Activated T-cell treated with anti-CD3 and anti-CD28 coated beads, Interleukin-2, amount 50 U/mL, for 4 hours (primary cell): Measurements from ENCODE around the gene SMYD3. TPM values are rescaled to one million over a fixed set of nuclear protein-coding genes. Genes with fewer than 3 reads are reported as not detected.

ENCODE experiments used
- ATAC-seq, 2 donors: fragments of 200-7000 bp; cut with Tn5 transposase; one replicate each; pipeline ENCODE4 v1.10.0; 2021
- DNase-seq: peaks from one replicate; pipeline ENCODE4 v3.0.0-alpha.2; 2020
- H3K27me3 Mint-ChIP-seq: one replicate; pipeline ENCODE4 v1.8.0; 2021; ENCODE audit warnings: low read depth, mixed read lengths
- H3K36me3 Mint-ChIP-seq: one replicate; pipeline ENCODE4 v1.8.0; 2022; ENCODE audit warnings: mixed read lengths; ENCODE audit not compliant: insufficient read depth
- H3K4me1 Mint-ChIP-seq: one replicate; pipeline ENCODE4 v1.8.0; 2021; ENCODE audit warnings: low read depth, mixed read lengths
- H3K4me3 Mint-ChIP-seq: one replicate; pipeline ENCODE4 v1.8.0; 2021; ENCODE audit warnings: mild to moderate bottlenecking, moderate library complexity, mixed read lengths
- H3K9me3 Mint-ChIP-seq: one replicate; pipeline ENCODE4 v1.8.0; 2021; ENCODE audit warnings: mixed read lengths
- total RNA-seq, 3 donors: library from RNA; stranded (reverse); gene quantifications; one replicate each; pipeline ENCODE4 v1.2.1, GENCODE V29; 2021

The SMYD3 gene
- 10 to 100 TPM; 10.7 to 13.0 (median 11.9) TPM for total RNA-seq

DNA sequence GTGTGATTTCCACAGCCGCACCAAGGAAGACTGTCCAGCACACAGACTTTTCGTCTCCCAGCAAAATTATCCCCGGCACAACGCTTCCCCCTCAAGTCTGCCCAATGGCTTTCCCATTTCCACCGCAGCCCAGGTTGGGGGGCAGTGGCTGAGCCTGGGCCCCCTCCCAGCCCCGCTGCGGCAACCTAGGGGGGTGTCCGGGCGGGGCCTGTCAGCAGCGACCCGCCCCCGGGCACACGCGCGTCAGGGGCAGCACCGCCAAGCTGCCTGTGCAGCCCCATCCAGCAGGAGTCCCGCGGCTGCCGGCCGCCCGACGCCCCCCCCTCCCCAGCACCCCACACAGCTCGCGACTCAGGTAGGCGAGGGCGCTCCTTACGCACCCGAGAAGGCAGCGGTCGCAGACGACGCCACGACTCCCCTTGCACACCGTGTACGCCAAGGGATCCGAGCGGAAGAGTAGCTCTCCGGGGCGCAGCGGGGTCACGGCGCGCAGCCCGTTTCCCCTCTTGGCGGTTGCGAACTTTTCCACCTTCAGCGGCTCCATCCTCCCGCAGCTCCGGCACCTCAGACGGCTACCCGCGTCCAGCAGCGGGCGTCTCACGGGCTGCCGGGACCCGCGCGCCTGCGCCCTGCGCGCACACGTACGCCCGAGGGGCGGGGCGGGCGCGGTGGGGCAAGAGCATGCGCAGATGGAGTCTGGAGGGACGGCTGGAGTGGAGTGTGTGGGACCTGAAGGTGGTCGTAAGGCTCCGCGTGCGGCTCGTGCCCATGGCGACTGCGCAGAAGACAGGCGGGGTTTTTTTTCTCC lies at the start of gene SMYD3:
Gene SMYD3, minus strand, starts transcription at position 606 of the 808 bp plus-strand sequence.
- H3K4me1 Mint-ChIP-seq = peaks cover 26% of the 10 kb centered on the region
- peak within 1 kb of the TSS; percentile 85 for H3K4me3 Mint-ChIP-seq
- no peaks in the 10 kb centered on the region for H3K9me3 Mint-ChIP-seq
- H3K27me3 Mint-ChIP-seq = no peaks in the 10 kb centered on the region
- DNase-seq (peak; percentile 64), ATAC-seq (peak; percentile 90 to 91)
- H3K36me3 Mint-ChIP-seq = no peaks in the 10 kb centered on the region

DNA sequence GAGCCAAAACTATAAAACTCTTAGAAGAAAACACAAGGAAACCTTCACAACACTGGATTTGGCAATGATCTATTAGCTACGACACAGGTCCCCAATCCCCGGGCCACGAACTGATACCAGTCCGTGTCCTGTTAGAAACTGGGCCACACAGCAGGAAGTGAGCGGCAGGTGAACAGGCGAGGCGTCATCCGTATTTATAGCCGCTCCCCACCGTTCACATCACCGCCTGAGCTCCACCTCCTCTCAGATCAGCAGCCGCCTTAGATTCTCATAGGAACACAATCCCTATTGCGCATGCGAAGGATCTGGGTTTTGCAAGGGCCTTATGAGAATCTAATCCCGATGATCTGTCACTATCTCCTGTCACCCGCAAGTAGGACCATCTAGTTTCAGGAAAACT lies 47.1 kb upstream of the SMYD3 start:
- H3K4me3 Mint-ChIP-seq = no peak overlapping the region
- H3K27me3 Mint-ChIP-seq = no peaks in the 10 kb centered on the region
- no peaks in the 10 kb centered on the region for H3K9me3 Mint-ChIP-seq
- H3K4me1 Mint-ChIP-seq = peaks cover 2% of the 10 kb centered on the region
- DNase-seq = no peak
- ATAC-seq = no peak
- H3K36me3 Mint-ChIP-seq = peaks cover 42% of the 10 kb centered on the region

DNA sequence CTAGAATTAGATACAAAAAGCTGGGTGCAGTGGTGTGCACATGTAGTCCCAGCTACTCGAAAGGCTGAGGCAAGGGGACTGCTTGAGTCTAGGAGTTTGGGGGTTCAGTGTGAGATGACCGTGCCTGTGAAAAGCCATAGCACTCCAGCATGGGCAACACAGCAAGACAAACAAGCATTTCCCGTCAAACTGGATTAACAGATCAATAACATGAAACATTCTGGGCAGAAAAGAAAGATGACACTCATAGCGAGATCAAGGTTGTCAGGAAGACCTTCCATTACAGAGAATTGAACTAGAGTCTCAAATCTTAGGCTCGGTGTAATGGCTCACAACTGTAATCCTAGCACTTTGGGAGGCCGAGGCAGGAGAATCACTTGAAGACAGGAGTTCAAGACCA lies 45.0 kb upstream of the SMYD3 start:
- H3K27me3 Mint-ChIP-seq = no peaks in the 10 kb centered on the region
- no peaks in the 10 kb centered on the region for H3K9me3 Mint-ChIP-seq
- ATAC-seq (no peak), DNase-seq (no peak)
- no peak overlapping the region for H3K4me3 Mint-ChIP-seq
- H3K36me3 Mint-ChIP-seq = peaks cover 40% of the 10 kb centered on the region
- H3K4me1 Mint-ChIP-seq = no peaks in the 10 kb centered on the region

DNA sequence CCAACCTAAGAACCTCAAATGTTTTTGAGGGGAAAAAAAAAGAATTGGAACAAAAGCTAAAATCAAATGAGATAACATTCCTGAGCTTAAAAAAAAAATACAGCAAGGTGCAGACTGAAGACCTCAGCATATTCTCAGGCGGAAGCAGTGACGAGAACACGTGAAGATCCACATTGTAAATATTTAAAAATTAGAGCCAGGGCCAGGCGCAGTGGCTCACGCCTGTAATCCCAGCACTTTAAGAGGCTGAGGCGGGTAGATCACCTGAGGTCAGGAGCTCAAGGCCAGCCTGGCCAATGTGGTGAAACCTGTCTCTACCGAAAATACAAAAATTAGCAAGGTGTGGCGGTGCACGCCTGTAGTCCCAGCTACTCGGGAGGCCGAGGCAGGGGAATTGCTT lies 43.3 kb upstream of the SMYD3 start:
- H3K9me3 Mint-ChIP-seq = no peaks in the 10 kb centered on the region
- H3K4me3 Mint-ChIP-seq = no peak overlapping the region
- H3K36me3 Mint-ChIP-seq = peaks cover 34% of the 10 kb centered on the region
- ATAC-seq (no peak), DNase-seq (no peak)
- H3K4me1 Mint-ChIP-seq = no peaks in the 10 kb centered on the region
- no peaks in the 10 kb centered on the region for H3K27me3 Mint-ChIP-seq

DNA sequence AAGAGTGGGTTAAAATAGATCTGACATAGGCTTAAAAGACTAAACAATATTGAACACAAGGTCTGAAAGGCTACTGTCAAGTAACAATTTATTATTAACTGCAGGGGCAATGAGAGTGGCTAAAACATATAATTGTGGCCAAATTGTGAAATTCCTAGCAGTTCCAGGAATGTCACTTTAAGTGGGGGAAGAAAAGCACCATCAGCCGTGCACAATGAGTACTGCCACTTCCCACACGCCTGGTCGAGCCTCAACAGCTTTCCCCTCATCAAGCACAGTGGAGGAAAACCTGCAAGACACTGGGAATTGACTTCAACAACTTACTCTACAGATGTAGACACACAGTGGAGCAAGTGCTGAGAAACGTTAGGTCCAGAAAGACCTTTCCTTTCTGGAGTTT lies 42.6 kb upstream of the SMYD3 start:
- Mint-ChIP-seq H3K9me3 (no peaks in the 10 kb centered on the region), H3K4me3 (no peak overlapping the region)

DNA sequence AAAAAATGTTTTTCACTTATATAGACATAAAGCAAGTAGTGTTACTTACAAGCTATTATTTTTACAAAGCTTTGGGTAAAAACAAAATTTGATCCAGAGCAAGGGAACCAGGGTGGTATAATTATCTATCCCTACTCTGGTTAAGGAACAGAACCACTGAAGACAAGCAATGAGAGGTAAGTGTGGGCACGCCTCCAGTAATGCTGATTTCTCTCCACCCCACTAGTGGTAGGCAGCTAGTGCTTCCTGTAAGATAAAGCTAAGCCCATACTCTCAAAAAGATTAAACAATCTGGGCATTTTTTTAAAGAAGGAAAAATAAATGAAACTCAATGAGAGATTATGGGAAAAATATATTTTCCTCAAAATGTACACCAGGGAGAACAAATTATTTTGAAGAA lies 36.9 kb upstream of the SMYD3 start:
- no peaks in the 10 kb centered on the region for H3K4me1 Mint-ChIP-seq
- no peak overlapping the region for H3K4me3 Mint-ChIP-seq
- peaks cover 23% of the 10 kb centered on the region for H3K36me3 Mint-ChIP-seq
- H3K27me3 Mint-ChIP-seq = no peaks in the 10 kb centered on the region
- no peaks in the 10 kb centered on the region for H3K9me3 Mint-ChIP-seq
- DNase-seq = no peak
- ATAC-seq = no peak

More for the DNA sequence above, 42.6 kb upstream of the SMYD3 start:
- no peak for ATAC-seq
- Mint-ChIP-seq H3K4me1 (no peaks in the 10 kb centered on the region), H3K36me3 (peaks cover 28% of the 10 kb centered on the region), H3K27me3 (no peaks in the 10 kb centered on the region)
- no peak for DNase-seq

DNA sequence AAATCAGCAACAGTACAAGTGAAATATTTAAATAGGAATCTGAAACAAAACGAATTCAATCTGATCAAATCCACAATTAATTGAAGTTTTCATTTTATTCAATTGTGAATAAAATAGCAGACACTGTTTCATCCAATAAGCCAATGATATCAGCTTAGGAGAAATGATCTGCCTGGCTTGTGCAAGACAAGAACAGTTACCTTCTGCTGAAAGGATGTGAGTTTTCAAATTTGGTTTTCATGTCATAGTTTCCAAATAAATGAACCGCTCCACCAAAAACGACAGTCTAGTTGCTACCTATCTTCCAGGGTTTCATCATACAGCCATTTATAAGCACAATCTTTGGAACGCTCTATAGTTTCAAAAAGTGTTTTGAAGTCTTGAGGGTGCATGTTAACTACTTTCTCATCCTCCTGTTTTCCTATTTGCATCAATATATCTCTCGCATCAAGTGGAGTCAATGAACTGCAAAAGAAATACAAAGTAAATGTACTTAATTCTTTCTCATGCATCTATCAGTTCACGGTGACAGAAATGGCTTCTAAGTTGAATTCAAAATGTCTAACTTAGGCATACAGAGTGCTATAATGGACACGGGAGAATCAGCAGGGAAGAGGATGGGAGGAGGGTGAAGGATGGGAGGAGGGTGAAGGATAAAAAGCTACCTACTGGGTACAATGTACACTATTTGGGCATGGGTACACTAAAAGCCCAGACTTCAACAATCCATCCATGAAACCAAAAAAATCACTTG lies 33.8 kb upstream of the SMYD3 start:
- Mint-ChIP-seq H3K9me3 (no peaks in the 10 kb centered on the region), H3K36me3 (peaks cover 20% of the 10 kb centered on the region), H3K4me3 (no peak overlapping the region), H3K27me3 (no peaks in the 10 kb centered on the region), H3K4me1 (no peaks in the 10 kb centered on the region)
- ATAC-seq (no peak), DNase-seq (no peak)

DNA sequence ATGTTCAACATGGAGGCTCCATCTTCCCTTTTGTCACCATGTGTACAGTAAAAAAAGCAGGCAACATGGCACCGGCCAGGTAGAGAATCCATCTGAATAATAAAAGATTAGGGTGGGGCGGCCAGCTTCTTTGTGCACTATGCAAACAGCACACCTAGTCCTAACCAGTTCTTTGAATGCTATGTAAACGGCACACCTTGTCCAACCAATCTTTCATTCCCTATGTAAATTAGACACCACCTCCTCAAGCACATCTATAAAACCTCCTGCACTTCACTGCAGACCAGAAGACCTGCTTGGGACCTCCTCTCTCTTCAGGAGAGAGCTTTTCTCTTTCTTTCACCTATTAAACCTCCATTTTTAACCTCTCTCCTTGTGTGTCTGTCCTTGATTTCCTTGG lies 30.8 kb upstream of the SMYD3 start:
- peaks cover 12% of the 10 kb centered on the region for H3K36me3 Mint-ChIP-seq
- H3K4me3 Mint-ChIP-seq = no peak overlapping the region
- H3K9me3 Mint-ChIP-seq = no peaks in the 10 kb centered on the region
- DNase-seq = no peak
- H3K4me1 Mint-ChIP-seq = no peaks in the 10 kb centered on the region
- H3K27me3 Mint-ChIP-seq = no peaks in the 10 kb centered on the region
- ATAC-seq = no peak

DNA sequence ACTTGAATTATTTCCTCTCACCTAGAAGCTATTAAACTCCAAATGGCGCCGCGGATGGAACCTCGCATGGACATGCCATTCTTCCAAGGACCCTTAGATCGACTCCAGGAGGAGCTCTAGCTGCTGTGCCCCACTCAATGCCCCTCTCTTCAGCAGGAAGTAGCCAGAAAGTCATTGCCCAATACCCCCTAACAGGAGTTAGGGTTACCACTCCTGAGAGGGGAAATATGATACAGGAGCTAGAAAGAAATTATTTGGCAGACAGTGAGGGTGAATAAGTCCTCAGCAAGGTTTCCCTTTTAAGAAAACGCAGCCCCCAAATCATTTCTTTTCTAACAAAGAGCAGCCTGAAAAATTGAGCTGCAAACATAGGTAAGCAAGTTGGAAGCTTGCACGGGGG lies 30.4 kb upstream of the SMYD3 start:
- no peak for ATAC-seq
- DNase-seq = no peak
- no peaks in the 10 kb centered on the region for H3K9me3 Mint-ChIP-seq
- peaks cover 12% of the 10 kb centered on the region for H3K36me3 Mint-ChIP-seq
- no peaks in the 10 kb centered on the region for H3K4me1 Mint-ChIP-seq
- H3K4me3 Mint-ChIP-seq = no peak overlapping the region
- H3K27me3 Mint-ChIP-seq = no peaks in the 10 kb centered on the region

DNA sequence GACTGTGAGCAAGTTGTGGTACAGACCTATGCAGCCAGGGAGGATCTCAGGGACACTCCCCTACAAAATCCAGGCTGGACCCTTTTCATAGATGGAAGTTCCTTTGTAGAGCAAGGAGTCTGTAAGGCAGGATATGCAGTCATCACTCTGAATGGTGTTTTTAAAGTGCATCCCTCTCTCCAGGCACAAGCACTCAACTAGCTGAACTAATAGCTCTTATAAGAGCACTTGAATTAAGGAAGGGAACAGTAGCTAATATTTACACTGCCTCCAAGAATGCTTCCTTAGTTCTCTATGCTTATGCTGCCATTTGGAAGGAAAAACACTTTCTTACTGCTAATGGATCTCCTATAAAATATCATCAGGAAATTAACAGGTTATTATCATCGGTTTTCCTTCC lies 27.0 kb upstream of the SMYD3 start:
- peaks cover 12% of the 10 kb centered on the region for H3K9me3 Mint-ChIP-seq
- no peaks in the 10 kb centered on the region for H3K4me1 Mint-ChIP-seq
- DNase-seq = no peak
- no peak overlapping the region for H3K4me3 Mint-ChIP-seq
- H3K27me3 Mint-ChIP-seq = no peaks in the 10 kb centered on the region
- no peak for ATAC-seq
- H3K36me3 Mint-ChIP-seq = peaks cover 2% of the 10 kb centered on the region

DNA sequence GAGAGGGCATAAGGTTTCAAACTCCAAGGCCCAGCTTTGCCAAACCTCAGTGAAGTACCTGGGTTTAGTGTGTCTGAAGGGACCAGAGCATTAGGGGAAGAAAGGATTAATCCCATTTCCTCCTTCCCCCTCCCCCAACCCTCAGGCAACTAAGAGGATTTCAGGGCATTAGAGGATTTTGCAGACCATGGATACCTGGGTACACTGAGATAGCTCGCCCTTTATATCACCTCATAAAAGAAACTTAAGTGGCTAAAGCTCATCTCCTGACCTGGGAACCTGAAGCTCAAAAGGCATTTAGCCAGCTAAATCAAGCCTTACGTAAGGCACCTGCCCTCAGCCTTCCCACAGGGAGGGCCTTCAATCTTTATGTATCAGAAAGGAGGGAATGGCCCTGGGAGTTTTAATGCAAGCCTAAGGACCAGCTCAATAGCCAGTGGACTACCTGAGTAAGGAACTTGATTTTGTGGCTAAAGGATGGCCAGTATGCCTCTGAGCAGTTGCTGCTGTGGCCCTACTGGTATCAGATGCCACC lies 26.4 kb upstream of the SMYD3 start:
- Mint-ChIP-seq H3K4me3 (no peak overlapping the region), H3K36me3 (no peaks in the 10 kb centered on the region), H3K9me3 (peaks cover 12% of the 10 kb centered on the region), H3K4me1 (no peaks in the 10 kb centered on the region), H3K27me3 (no peaks in the 10 kb centered on the region)
- DNase-seq (no peak), ATAC-seq (no peak)

DNA sequence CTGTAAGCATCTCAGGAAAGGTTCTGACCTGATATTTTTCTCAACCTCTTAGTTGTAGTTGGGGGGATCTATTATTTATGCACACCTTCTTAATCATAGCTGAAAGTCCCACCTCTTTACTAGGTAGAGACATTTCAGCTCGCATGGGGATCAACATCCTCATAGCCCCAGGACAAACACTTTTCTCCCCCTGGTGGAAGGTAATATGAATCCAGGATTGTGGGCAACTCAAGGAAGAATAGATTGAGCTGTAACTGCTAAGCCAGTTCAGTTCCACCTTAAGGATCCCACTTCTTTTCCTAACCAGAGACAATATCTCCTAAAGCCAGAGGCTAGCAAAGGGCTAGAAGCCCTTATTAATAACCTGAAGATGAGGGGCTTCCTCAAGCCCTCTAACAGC lies 25.4 kb upstream of the SMYD3 start:
- Mint-ChIP-seq H3K9me3 (peaks cover 12% of the 10 kb centered on the region), H3K36me3 (no peaks in the 10 kb centered on the region), H3K4me1 (peaks cover 3% of the 10 kb centered on the region), H3K27me3 (no peaks in the 10 kb centered on the region), H3K4me3 (no peak overlapping the region)
- ATAC-seq = no peak
- DNase-seq = no peak

DNA sequence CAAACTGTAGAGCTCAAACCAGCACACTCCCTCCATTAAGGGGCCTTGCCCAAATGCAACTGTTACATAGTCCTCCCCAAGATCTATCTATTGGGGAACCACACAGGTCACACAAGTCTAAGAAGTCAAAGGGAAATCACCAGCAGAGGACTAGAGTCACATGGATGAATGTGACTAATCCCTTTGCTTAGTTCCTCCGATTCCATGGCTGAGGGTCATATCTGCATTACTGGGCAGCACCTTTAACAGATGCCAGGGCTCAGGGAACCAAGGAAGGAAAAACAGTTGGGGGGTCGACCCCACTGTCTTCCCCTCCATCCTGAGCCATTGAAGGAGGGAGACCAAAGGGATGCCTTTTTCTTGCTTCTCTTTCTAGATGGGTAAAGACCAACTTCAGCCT lies 23.4 kb upstream of the SMYD3 start:
- Mint-ChIP-seq H3K36me3 (no peaks in the 10 kb centered on the region), H3K4me3 (no peak overlapping the region), H3K27me3 (no peaks in the 10 kb centered on the region), H3K4me1 (peaks cover 7% of the 10 kb centered on the region), H3K9me3 (peaks cover 12% of the 10 kb centered on the region)
- DNase-seq (no peak), ATAC-seq (no peak)

DNA sequence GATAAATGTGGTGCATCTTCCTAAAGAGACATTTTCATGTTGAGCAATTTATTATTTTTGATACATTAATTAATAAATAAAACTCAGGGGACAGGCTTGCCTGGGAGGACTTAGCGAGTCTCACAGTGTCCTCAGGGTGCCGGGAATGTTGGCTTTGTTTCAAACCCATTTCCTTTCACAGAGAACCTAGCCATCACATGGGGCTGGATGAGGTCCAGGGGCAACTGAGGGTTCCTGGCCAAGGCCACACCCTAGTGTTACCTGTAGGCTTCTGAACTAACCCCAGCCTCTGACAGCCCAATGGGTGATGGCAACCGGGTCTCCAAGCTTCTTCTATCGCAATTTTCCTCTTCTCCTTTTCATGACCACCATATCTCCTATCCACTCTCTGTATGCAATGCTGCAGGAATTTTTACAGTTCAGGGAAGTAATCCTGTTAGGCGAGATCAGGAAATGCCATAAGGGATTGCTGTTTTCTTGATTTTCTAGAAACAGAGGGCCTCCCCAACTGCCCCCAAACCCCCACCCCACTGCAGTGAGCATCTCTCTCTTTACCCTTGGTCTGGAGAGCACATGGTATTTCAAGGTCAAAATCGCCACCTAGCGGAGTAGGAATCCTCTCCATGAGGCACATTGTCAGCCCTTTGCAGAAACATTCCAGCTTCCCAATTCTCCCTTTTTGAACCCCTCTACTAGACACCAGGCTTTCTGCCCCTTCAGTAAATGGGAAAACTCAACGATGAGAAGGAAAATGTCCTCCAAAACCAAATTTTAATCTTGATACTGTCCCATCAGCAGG lies 22.1 kb upstream of the SMYD3 start:
- no peak overlapping the region for H3K4me3 Mint-ChIP-seq
- no peak for DNase-seq
- H3K9me3 Mint-ChIP-seq = peaks cover 12% of the 10 kb centered on the region
- ATAC-seq = no peak
- H3K36me3 Mint-ChIP-seq = no peaks in the 10 kb centered on the region
- H3K27me3 Mint-ChIP-seq = no peaks in the 10 kb centered on the region
- H3K4me1 Mint-ChIP-seq = peaks cover 7% of the 10 kb centered on the region
